Activated CD8-positive, alpha-beta memory T cell treated with anti-CD3 and anti-CD28 coated beads, Interleukin-2, amount 50 U/mL, for 1 hour (primary cell): ENCODE measurements around the gene HOXC10.

Experiments
- DNase-seq: peaks from one replicate; pipeline ENCODE4 v3.0.0-alpha.2; 2020; ENCODE audit errors: extremely low read depth

HOXC10 gene

DNA sequence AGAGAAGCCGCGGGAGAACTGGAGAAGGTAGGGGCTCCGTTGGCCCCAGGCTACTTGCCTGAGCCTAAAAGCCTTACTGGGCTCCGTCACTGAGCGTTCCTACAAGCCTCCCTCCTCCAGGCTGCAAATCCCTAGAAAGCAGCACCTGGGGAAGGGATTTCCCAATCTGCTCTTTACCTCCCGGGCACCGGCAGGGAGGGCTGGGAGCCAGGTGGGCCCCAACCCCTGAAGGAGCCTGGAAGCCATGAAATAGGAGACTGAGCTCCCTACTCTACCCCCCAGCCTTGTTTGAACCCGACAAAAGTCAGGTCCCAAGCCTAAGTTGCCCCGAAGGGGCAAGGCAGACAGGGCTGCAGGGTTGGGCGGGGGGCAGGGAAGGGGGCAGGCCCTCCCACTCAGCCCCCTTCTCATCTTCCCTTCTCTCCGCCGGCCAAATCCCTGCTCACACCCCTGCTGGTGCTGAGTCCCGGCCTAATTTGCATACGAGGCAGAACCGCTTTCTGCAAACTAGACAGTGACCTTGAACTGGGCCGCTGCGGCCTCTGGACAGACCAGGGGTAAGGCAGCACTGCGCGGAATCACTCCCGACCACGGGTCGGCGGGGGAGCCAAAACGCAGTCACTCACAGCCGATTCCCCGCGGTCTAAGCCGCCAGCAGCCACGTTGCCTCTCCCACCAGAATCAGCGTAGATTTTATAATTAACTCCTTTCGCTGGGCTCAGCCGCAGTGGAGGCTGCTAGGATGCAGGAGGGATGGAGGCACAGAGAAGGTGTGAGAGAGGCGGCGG is 34.0 kb upstream of the HOXC10 start:
- DNase-seq: no peak

DNA sequence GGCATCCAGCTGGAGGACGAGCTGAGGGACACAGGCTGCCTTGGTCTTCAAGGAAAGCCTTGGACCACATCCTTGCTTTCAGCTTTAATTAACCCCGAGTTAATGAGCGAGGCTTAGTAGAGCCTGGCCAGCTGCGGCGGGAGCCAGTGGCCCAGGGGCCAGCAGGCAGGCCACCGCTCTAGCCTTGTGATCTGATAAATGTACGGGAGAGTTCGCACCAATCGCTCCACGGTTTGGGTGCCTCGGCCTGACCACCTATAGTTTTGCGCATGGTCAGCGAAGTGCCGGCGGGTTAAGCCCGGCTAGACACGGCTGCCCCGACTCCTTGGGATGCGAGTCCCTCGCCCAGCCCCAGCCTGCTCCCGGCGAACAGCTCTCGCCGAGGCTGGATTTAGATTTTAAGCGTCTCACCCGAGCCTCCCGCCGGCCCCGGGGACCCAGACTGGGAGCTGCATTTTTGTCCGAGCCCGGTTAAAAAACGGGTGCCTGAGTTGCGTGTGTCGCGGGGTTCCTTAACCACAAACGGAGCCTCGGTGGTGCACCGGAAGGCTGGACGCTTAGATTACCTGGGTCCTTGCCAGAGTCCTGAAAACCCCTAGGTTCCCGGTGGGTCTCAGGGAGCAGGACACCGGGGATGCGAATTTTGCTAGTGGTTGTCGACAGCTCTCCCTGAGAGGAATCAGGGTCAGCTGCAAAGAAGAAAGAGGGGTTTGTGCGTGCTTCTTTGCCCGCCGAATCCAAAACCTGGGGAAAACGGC is 33.2 kb upstream of the HOXC10 start:
- no peak for DNase-seq

DNA sequence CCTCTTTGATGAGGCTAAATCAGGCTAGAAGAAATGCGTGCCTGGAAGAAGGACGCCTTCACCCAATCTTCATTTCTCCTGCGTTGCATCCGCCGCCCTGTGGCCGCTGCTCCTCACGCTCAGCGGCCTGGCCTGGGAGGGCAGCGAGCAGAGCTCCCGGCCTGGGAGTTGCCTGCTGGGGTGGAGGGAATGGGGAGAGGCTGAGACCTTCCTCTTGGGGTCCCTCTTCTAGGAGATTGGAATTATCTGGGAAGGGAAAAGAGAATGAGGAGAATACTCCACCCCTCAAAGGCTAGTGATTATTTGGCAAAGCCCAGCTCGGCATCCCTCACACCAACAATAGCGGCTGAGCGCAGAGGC is 32.6 kb upstream of the HOXC10 start:
- DNase-seq: no peak

DNA sequence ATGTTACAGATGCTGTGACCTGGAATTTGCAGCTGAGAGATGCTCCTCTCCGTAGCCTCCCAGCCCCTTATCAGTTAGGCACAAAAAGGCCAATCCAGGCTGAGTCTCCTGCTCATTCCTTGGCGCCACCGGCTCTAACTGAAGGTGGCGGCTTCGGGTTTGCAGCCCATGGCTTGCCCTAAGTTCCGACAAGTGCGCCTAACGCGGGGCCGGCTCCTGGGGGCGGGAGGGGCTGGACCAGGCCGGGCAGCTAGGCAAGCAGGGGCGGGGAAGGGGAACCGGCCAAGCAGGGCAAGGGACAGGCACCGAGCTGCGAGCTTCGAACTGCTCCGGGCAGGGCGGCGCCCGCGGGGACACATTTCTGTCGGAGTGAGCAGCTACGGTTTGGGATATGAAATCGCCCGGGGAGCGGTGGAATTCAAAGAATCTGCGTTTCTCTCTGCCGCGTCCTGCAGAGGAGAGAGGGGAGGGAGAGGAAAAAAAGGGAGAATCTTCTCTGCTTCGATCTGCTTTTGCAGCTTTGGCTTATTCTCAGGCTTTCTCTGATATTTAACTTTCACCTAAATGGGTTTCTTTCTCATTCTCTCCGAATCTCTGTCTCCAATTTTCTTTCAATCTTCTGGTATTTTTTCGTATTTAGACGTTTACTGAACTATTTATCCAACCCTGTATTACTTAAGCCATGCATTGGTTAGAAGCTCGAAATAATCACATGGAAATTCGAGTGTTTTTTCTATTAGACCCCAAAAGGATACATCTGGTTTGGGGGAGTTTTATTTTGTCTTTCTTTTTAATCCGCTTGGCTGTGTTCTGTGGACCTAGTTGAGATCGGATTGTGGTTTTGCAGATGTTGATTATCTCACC is 31.8 kb upstream of the HOXC10 start:
- DNase-seq: no peak

DNA sequence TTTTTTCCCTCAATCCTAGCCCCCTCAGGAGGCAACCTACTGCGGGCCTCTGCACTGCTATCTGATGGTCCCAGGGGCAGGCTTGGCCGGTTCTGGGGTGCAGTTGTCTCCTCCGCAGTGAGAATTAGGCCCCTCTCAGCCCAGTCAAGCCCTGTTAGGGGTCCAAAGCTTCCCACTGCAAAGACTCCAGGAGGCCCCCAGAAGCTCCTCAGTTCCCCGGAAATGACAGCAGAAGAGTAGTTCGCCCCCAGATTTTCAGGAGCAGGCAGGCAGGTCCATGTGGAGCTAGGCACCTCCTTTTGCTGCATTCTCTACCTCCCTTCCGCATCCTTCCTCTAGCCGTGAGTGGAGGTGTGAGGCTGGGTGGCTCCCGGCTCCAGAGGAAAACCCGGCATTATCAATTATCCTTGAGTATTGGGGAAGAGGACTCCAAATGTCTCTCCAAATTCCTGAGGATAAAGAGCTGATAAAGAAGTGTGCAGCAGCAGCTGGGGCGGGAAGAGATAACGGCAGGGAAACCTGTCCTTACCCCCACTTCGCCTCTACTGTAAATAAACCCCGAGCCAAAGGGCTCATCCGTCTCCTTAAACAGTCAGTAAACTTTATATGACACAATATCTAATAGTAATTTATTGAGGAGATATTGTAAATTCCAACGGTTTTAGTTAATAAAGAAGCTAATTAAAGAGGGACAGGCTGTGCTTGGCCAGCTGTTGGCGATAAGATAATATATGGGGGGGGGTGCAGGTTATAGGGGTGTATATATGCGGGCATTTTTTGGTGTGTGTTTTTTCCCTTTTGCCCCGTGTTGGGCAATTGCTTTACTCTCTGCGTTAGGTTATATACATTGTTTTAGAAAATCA is 30.9 kb upstream of the HOXC10 start:
- DNase-seq: no peak

DNA sequence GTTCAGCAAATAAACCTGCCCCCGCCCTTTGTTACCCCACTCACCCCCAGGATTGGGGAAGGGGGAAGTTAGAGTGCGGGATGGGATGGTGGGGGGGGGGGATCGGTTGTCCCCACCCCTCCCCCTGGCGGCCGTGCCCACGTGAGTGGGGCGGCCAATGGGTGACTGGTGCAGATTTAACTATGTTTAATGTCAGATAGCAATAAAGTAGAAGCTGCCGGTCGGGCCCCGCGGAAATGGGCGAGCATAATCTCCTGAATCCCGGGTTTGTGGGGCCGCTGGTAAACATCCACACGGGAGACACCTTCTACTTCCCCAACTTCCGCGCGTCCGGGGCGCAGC is 30.3 kb upstream of the HOXC10 start, which contains the start of gene HOXC12:
Gene HOXC12, plus strand, starts transcription at position 210 of the 342 bp plus-strand sequence. Its CDS starts 27 bp downstream, at position 237.
- no peak for DNase-seq

DNA sequence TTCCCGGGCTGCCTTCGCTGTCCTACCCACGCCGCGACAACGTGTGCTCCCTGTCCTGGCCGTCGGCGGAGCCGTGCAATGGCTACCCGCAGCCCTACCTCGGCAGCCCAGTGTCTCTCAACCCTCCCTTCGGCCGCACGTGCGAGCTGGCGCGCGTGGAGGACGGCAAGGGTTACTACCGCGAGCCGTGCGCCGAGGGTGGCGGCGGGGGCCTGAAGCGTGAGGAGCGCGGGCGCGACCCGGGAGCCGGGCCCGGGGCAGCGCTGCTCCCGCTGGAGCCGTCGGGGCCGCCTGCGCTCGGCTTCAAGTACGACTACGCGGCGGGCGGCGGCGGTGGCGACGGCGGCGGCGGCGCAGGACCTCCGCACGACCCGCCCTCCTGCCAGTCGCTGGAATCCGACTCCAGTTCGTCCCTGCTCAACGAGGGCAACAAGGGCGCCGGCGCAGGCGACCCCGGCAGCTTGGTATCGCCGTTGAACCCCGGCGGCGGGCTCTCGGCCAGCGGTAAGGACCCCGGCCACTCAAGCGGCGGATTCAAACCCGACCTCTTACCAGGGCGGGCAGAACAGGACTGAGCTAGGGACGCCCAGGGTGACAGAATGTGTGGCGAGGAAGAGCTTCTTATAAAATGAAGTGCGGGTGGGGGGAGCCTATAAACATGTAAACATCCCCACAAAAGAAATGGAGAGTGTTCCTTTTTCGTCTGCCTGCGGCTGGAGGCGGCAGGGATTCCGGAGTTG is 29.7 kb upstream of the HOXC10 start:
- no peak for DNase-seq

DNA sequence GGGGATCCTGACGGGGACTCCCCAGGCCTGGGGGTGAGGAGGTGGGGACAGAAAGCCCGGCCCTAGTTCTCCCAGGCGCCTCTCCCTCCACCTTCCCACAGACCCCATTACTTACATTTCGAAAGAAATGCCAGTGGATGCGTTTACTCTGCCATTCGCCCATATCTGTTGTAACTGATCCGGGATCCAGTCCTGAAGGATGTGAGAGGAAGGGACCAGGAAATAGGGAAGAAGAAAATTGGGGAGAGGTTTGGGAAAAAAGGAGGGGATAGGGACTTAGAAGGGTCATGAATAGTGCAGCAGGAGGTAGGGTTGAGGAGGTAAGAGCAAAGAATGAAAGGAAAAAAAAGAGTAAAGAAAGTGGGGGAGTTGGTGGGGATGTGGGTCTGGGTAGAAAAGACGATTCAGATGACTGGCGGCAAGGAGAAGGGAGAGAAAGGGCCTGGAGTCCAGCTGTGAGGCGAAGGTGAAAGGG is 29.1 kb upstream of the HOXC10 start:
- no peak for DNase-seq

DNA sequence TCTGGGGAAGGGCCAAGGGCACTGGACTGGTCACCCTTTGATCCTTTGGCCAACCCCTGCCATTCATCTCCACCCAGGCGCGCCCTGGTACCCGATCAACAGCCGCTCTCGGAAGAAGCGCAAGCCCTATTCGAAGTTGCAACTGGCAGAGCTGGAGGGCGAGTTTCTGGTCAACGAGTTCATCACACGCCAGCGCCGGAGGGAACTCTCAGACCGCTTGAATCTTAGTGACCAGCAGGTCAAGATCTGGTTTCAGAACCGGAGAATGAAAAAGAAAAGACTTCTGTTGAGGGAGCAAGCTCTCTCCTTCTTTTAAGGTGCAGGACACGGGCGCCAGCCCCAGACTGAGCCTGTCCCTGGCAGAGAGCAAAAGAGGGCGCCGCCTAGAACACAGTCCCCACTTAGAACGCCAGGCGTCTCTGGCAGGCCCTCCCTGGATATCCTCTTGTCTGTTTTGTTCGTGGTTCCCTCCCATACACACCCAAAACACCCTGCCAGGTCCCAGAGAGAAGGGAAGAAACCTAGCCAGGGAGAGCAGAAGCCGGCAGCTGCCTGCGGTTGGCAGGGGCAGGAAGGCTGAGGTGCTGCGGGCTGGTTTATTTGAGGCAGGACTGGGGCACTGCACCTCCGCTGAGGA is 28.6 kb upstream of the HOXC10 start:
- no peak for DNase-seq

DNA sequence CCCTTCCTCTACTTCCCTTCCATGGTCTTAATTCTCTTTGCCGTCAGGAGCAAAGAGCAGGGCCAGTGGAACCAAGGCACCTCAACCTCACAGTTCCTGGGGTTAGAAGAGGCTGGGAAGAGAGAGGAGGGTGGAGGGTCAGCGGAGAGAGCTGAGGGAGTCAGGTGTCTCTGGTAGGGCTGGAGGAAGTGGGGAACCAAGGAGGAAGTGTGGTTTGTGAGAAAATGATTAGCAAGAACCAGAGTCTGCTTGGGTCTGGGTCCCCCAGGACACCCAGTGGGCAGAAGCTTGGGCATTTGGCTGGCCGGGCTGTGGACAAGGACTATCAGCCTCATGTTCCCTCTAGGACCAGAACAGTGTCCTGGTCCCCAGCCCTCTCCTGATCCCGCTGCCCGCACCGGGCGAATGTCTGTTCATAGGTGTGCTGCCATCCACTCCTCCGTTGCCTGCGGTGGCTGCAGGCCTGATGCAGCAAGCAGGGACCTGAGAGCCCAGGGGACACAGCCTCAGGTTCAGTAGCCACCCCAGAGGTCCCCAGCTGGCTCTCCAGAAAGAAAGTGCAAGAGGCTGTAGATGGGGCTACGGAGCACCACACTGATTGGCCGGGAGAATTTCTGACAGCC is 27.9 kb upstream of the HOXC10 start:
- no peak for DNase-seq

DNA sequence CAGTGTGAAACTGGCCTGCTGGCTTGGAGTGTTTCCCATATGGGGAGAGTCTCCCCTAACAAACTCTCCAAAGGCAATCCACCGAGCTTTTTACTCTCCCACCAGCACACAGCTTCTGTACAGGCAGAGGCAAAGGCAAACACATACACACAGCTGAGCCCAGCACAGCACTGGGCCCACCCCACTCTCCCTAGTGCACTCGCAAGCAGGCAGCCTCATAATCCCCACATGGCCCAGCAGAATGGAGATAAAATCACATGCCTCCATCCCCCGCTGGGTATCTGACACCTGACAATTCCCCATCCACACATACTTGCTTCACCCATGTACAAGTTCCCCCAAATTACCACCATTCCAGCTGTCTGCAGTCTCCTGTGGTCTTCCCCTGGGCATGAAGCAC is 26.8 kb upstream of the HOXC10 start:
- no peak for DNase-seq

DNA sequence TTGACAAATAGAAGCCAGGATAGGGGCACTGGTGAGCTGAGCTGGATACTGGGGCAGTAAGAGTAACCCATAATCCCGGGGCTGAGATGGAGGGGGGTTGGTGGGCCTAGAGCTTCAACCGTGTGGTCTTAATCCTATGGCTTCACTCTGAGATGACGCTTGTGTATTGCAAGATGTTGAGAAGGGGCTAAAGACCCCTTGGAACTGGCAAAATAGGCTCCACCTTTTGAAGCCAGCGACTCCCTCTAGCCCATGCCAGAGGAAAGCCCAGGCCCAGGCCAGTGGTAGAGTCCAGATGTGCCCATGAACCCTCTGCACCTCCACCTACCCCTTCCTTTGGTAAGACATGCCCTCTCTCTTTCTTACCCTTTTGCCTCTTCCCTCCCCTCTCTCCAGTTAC is 25.6 kb upstream of the HOXC10 start:
- no peak for DNase-seq

DNA sequence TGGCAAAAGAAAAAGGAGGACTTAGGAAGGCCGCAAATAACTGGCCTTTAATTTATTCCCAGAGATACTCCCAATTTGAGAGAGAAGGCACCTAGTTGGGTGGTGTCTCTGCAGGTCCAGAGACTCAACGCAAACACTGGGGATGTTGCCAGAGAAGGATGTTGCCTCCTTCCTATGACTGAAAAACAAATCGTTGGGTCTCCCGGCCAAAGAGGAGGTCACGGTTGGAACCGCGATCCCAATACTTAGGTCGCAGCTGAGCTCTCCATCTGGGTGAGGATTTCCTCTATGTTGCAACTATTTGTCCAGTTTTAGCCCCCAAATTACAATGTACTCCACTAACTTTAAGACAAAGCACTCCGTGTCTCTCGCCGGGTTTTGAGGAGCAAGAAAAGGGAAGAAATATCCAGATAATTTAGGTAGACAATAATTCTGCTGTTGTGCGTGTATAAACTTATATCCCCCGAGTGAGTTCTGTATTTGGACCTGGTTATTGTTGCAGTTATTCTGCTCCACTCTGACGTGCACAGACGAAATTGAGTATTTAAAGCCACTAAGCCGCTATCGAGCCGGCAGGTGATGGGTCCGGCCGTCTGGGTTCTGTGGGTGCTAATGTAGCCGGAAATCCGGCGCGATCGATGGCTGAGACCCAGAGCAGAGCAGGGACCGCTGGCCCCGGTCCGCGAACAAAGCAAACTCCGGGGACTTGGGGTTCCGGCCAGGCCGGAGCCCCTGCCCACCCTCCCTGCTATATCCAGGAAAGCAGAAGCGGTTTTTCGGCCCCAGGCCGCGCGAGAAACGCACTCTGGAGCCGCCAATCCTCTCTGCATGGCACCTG is 24.5 kb upstream of the HOXC10 start:
- no peak for DNase-seq

DNA sequence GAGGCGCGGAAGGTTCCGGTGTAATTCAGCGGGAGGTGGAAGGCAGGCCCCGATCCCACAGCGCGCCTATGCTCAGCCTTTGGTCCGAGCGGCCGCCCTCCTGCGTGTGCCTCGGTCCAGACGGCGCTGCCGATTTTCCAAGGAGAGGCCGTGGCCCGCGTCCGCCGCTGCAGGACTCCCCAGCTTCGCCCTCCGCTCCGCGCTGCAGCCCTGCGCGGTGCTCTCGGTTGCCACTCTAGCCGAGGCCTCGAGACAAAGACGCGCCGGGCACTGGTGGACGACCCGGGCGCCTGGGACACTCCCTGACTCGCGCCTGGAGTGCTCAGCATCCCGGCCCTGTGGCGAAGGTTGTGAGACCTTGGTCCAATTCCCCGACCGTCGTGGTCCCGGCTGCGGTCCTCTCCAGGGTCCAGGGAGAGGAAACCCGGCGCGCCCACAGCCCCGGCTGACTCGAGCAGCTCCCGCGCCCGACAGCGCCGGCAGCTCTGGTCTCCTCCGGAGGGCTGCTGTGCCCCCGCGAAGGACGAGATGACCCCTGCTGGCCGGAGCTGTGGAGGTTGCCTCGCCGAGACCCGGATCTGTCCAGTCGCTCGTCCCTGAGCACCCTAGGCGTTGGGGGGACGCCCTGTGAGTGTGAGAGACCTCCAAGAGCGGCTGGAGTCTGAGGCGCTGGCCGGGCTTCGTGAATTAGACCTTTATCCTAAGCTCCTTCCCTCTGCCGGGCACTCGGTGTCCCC is 23.8 kb upstream of the HOXC10 start:
- DNase-seq: no peak

DNA sequence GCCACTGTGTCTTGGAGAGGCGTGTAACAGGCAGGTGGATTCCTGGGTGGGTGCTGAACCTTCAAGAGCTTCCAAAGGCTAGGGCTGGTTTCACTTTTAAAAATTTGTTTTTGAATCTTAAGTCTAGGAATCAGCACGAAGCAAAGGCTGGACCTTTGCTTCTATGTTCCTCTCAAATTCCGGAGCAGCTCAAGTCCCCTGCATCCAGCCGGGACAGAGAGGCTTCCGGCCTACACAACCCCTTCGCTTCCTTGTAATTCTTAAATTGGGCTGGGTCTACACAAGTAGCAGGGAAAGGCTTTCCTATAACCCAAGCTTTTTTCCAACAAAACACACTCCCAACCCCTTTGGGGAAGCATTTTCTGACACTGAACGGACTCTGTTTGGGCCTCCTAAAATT is 21.9 kb upstream of the HOXC10 start:
- no peak for DNase-seq

DNA sequence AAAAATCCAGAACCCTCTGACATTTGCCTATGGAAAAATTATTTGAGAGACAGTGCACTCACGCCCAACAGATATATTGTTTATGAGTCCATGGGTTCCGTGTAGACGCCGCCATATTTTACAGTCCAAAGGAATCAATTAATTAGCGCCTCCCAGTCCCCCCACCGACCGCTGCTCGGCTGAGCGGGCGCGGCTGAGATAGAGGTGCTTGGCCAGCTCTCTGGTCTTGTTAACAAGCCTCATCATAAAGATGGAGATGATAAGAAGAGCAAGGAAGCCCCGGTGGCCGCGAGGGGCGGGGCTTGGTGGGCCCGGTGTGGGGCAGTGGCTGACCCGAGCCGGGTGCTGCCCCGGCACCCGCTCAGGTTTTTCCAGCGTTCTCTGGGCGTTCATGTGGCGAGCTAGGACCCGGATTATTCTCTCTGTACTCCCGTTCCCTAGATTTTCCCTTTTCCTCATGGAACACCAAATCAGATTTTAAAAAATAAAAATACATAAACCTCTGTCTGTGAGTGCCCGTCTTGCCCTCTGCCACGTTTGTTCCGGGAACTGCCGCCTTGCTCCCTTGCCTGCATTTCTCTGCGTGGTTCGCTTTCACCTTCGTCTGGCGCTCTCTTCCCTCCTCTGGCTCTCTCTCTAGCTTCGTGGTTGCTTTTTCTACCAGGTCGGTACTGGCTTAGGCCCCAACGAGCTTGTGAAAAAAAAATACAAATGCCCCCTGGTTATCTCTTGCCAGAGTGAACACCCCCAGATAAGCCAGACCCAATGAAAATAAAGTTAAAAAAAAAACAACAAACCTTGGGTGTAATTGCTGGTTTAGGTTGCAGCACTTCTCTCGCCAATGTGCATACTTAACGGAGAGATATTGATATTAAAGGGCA is 21.3 kb upstream of the HOXC10 start:
- no peak for DNase-seq

DNA sequence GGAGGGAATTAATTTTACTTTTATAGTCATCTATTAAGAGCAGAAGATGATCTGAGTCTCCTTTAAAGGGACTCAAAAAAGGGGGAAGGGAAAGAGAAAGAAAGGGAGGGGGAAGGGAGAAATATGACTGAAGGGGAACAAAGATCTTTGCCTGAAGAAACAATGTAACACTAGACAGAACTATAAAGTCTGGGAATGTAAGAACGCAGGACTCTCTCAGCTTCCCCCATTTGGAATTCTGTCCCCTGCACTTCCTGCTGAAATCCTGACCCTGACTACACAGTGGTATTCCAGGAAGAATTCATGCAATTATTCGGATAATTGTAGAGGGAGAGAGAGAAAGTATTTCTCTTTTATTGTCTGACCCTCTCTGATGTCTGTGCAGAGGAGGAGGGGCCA is 20.6 kb upstream of the HOXC10 start:
- DNase-seq: no peak
